Measurements from ENCODE around the gene OR52I2.
A peak's percentile ranks its signal among the peaks of the same experiment; 100 is the strongest.

The OR52I2 gene

GRCh38 chr11:4578624-4579023 lies 2.9 kb upstream of the OR52I2 start:
- TF ChIP-seq GATA1 (IDR thresholded peaks at IDR 0.05; ENCODE audit: low read depth, low read length), result no peak
- TF ChIP-seq POLR2A (IDR thresholded peaks at IDR 0.05; ENCODE audit: low read length), result no peak
- no peak for DNase-seq

GRCh38 chr11:4580124-4580523 lies 1.4 kb upstream of the OR52I2 start:
- TF ChIP-seq GATA1 (IDR thresholded peaks at IDR 0.05; ENCODE audit: low read depth, low read length) (no peak), POLR2A (IDR thresholded peaks at IDR 0.05; ENCODE audit: low read length) (no peak)
- no peak for DNase-seq

- no peak for DNase-seq
- TF ChIP-seq GATA1 (IDR thresholded peaks at IDR 0.05; ENCODE audit: low read depth, low read length) (no peak), POLR2A (IDR thresholded peaks at IDR 0.05; ENCODE audit: low read length) (no peak)
Measured at GRCh38 chr11:4589017-4589416, 7.5 kb downstream of the OR52I2 start.

- TF ChIP-seq POLR2A (IDR thresholded peaks at IDR 0.05; ENCODE audit: low read length), result no peak
- TF ChIP-seq GATA1 (IDR thresholded peaks at IDR 0.05; ENCODE audit: low read depth, low read length), result no peak
- DNase-seq, result no peak
Measured at GRCh38 chr11:4593739-4594138, 12.2 kb downstream of the OR52I2 start, which contains the start of gene OR52I1. OR52I1 (plus strand) TSS chr11:4594039; CDS start chr11:4594039, 0 bp downstream.

GRCh38 chr11:4605057-4605456 lies 23.5 kb downstream of the OR52I2 start:
- DNase-seq, result no peak
- TF ChIP-seq GATA1 (IDR thresholded peaks at IDR 0.05; ENCODE audit: low read depth, low read length) (no peak), POLR2A (IDR thresholded peaks at IDR 0.05; ENCODE audit: low read length) (no peak)

- no peak for DNase-seq
Measured at GRCh38 chr11:4606231-4607015, 24.9 kb downstream of the OR52I2 start.

GRCh38 chr11:4607096-4607495 lies 25.6 kb downstream of the OR52I2 start:
- peak in 1 of 2 experiments; percentile 7 for DNase-seq
- TF ChIP-seq POLR2A (IDR thresholded peaks at IDR 0.05; ENCODE audit: low read length), result no peak
- TF ChIP-seq GATA1 (IDR thresholded peaks at IDR 0.05; ENCODE audit: low read depth, low read length), result no peak

More at GRCh38 chr11:4606231-4607015, 24.9 kb downstream of the OR52I2 start:
- TF ChIP-seq POLR2A (IDR thresholded peaks at IDR 0.05; ENCODE audit: low read length) (no peak), GATA1 (IDR thresholded peaks at IDR 0.05; ENCODE audit: low read depth, low read length) (no peak)

GRCh38 chr11:4607781-4608666 lies 26.5 kb downstream of the OR52I2 start, which contains the start of gene TRIM68:
TRIM68 (minus strand) TSS chr11:4608231; CDS start chr11:4605504, 2,727 bp downstream.
- peak; percentile 95 to 96 for DNase-seq

GRCh38 chr11:4610258-4610935 lies 28.9 kb downstream of the OR52I2 start:
- TF ChIP-seq POLR2A (IDR thresholded peaks at IDR 0.05; ENCODE audit: low read length), result no peak
- TF ChIP-seq GATA1 (IDR thresholded peaks at IDR 0.05; ENCODE audit: low read depth, low read length), result no peak
- DNase-seq, result no peak

More at GRCh38 chr11:4607781-4608666, 26.5 kb downstream of the OR52I2 start, which contains the start of gene TRIM68:
- no peak for TF ChIP-seq GATA1 (IDR thresholded peaks at IDR 0.05; ENCODE audit: low read depth, low read length)
- peak; percentile 81 for TF ChIP-seq POLR2A (IDR thresholded peaks at IDR 0.05; ENCODE audit: low read length)

GRCh38 chr11:4611986-4612385 lies 30.4 kb downstream of the OR52I2 start:
- DNase-seq, result no peak
- TF ChIP-seq POLR2A (IDR thresholded peaks at IDR 0.05; ENCODE audit: low read length), result no peak
- no peak for TF ChIP-seq GATA1 (IDR thresholded peaks at IDR 0.05; ENCODE audit: low read depth, low read length)

- DNase-seq, result no peak
- TF ChIP-seq GATA1 (IDR thresholded peaks at IDR 0.05; ENCODE audit: low read depth, low read length) (no peak), POLR2A (IDR thresholded peaks at IDR 0.05; ENCODE audit: low read length) (no peak)
Measured at GRCh38 chr11:4615856-4616444, 34.4 kb downstream of the OR52I2 start.

- TF ChIP-seq GATA1 (IDR thresholded peaks at IDR 0.05; ENCODE audit: low read depth, low read length) (no peak), POLR2A (IDR thresholded peaks at IDR 0.05; ENCODE audit: low read length) (no peak)
- no peak for DNase-seq
Measured at GRCh38 chr11:4619514-4619913, 38.0 kb downstream of the OR52I2 start.

All from erythroblast (primary cell).